Mammary epithelial cell (primary cell): ENCODE results near the gene NUP93.

Source experiments
- CTCF ChIP-seq, 2 donors: IDR thresholded peaks in 1 of 2; conservative IDR thresholded peaks in 1 of 2; 2 replicates each; pipeline ENCODE4 v1.5.1; 2011 to 2012; ENCODE audit warnings: inconsistent platforms in 2 of 2, low read length in 2 of 2, mild to moderate bottlenecking in 2 of 2, control low read depth in 1 of 2, low read depth in 1 of 2; ENCODE audit not compliant: insufficient read depth in 1 of 2; ENCODE audit errors: extremely low read depth in 1 of 2
- EZH2 ChIP-seq: IDR thresholded peaks from 2 replicates; pipeline ENCODE4 v1.6.1; 2012; ENCODE audit warnings: low read length, inconsistent platforms, borderline replicate concordance

GRCh38 chr16:56767024-56767423 is 37.1 kb downstream of the NUP93 start:
- TF ChIP-seq EZH2 (no peak), CTCF (conservative IDR thresholded peaks at IDR 0.05 in 1 of 2, IDR thresholded peaks at IDR 0.05 in 1 of 2; ENCODE audit: extremely low read depth in 1 of 2, insufficient read depth in 1 of 2, low read depth in 1 of 2, low read length in 2 of 2) (no peak)
